B cell (primary cell): ENCODE data around the gene NT5DC2. TPM values are rescaled to one million over a fixed set of nuclear protein-coding genes. Genes with fewer than 3 reads are reported as not detected.

ENCODE experiments used
- ATAC-seq: fragments of 200-7000 bp; cut with Tn5 transposase; one replicate; pipeline ENCODE4 v1.10.0; 2021; ENCODE audit warnings: low read depth, mild to moderate bottlenecking, moderate number of reproducible peaks, moderate library complexity
- CTCF ChIA-PET: fragments of 350-600 bp; sonication (Branson Sonifier 250); formaldehyde crosslinking; loops from one replicate; lab custom pipeline; 2021; ENCODE audit warnings: antibody characterized with exemption, inconsistent platforms; lab: Charles Lee
- POLR2A ChIA-PET: fragments of 350-600 bp; sonication (Branson Sonifier 250); formaldehyde crosslinking; loops from one replicate; lab custom pipeline; 2021; ENCODE audit warnings: antibody characterized with exemption; lab: Charles Lee
- DNase-seq: peaks from one replicate; pipeline ENCODE4 v3.0.0; 2013
- H2AFZ ChIP-seq: 2 replicates; pipeline ENCODE4 v1.6.1; 2012; ENCODE audit warnings: mild to moderate bottlenecking, low read depth, low read length; ENCODE audit not compliant: insufficient read depth, poor library complexity, severe bottlenecking
- H3K27ac ChIP-seq, 2 donors: 1 replicate in 1 of 2; 2 replicates in 1 of 2; pipeline ENCODE4 v1.5.1; 2012 to 2013; ENCODE audit warnings: low read length in 2 of 2, mild to moderate bottlenecking in 2 of 2, moderate library complexity in 1 of 2
- H3K27me3 ChIP-seq, 4 experiments: fragments of 200-600 bp in 1 of 4; sonication (generic) in 1 of 4; replicated peaks in 1 of 4; 1 replicate in 2 of 4; 2 replicates in 2 of 4; pipeline versions ENCODE4 v1.6.1 to v1.7.0; 2013 to 2016; ENCODE audit warnings: low read length in 3 of 4, mild to moderate bottlenecking in 2 of 4, mixed read lengths in 1 of 4, moderate library complexity in 1 of 4; ENCODE audit not compliant: insufficient read depth in 4 of 4, control insufficient read depth in 3 of 4; ENCODE audit errors: control extremely low read depth in 1 of 4
- H3K36me3 ChIP-seq, 2 experiments: replicated peaks in 1 of 2; 1 replicate in 1 of 2; 2 replicates in 1 of 2; pipeline versions ENCODE4 v1.6.1 to v1.7.1; 2013; ENCODE audit warnings: low read length in 1 of 2; ENCODE audit not compliant: insufficient read depth in 2 of 2, control insufficient read depth in 1 of 2; ENCODE audit errors: control extremely low read depth in 1 of 2, extremely low read depth in 1 of 2
- H3K4me1 ChIP-seq, 2 donors: fragments of 200-600 bp in 1 of 2; sonication (generic) in 1 of 2; 1 replicate in 1 of 2; 2 replicates in 1 of 2; pipeline versions ENCODE4 v1.5.1 to v1.6.1; 2013 to 2017; ENCODE audit warnings: low read length in 2 of 2; ENCODE audit not compliant: control insufficient read depth in 2 of 2, insufficient read depth in 2 of 2
- H3K4me2 ChIP-seq: replicated peaks from 2 replicates; pipeline ENCODE3; 2012; ENCODE audit warnings: mild to moderate bottlenecking, low read depth, low read length; ENCODE audit not compliant: poor library complexity, severe bottlenecking
- H3K4me3 ChIP-seq, 5 experiments: fragments of 200-600 bp in 1 of 5; sonication (generic) in 1 of 5; 1 replicate in 3 of 5; 2 replicates in 2 of 5; pipeline versions ENCODE4 v1.5.1 to v1.7.0; 2011 to 2016; ENCODE audit warnings: low read length in 4 of 5, mild to moderate bottlenecking in 4 of 5, low read depth in 2 of 5, control low read depth in 1 of 5, moderate library complexity in 1 of 5; ENCODE audit not compliant: insufficient read depth in 1 of 5; ENCODE audit errors: control extremely low read depth in 1 of 5, extremely low read depth in 1 of 5
- H3K79me2 ChIP-seq: fragments of 200-600 bp; sonication (generic); one replicate; pipeline ENCODE4 v1.6.0; 2016; ENCODE audit warnings: low read length; ENCODE audit not compliant: control insufficient read depth, insufficient read depth
- H3K9ac ChIP-seq: fragments of 200-600 bp; sonication (generic); 2 replicates; pipeline ENCODE4 v1.6.1; 2017; ENCODE audit warnings: mild to moderate bottlenecking, low read length, moderate library complexity
- H3K9me3 ChIP-seq, 3 donors: one replicate each; pipeline versions ENCODE4 v1.6.1 to v1.7.1; 2013; ENCODE audit warnings: low read length in 2 of 3; ENCODE audit not compliant: control insufficient read depth in 2 of 3, insufficient read depth in 1 of 3; ENCODE audit errors: control extremely low read depth in 1 of 3
- H4K20me1 ChIP-seq: 2 replicates; pipeline ENCODE4 v1.6.0; 2012; ENCODE audit warnings: mild to moderate bottlenecking, low read length; ENCODE audit not compliant: insufficient read depth, control insufficient read depth, poor library complexity, severe bottlenecking
- H3K27ac Mint-ChIP-seq: one replicate; pipeline ENCODE4 v1.8.0; 2021; ENCODE audit warnings: mixed read lengths
- H3K27me3 Mint-ChIP-seq: one replicate; pipeline ENCODE4 v1.8.0; 2021; ENCODE audit warnings: mixed read lengths
- H3K4me1 Mint-ChIP-seq: one replicate; pipeline ENCODE4 v1.8.0; 2021; ENCODE audit warnings: mixed read lengths
- H3K4me3 Mint-ChIP-seq: one replicate; pipeline ENCODE4 v1.8.0; 2021; ENCODE audit warnings: mixed read lengths
- H3K9me3 Mint-ChIP-seq: one replicate; pipeline ENCODE4 v1.8.0; 2022; ENCODE audit warnings: mixed read lengths; ENCODE audit not compliant: insufficient read depth
- EZH2 ChIP-seq: IDR thresholded peaks from 2 replicates; pipeline ENCODE4 v1.6.1; 2012; ENCODE audit warnings: borderline replicate concordance, low read depth, mild to moderate bottlenecking, moderate library complexity, low read length; ENCODE audit not compliant: insufficient read depth, poor library complexity, severe bottlenecking
- WGBS: methylation state at CpG from one replicate; pipeline ENCODE4 v1.1.5; 2013; ENCODE audit warnings: missing lambda C conversion rate; ENCODE audit not compliant: insufficient coverage; 5-methylcytosine and 5-hydroxymethylcytosine counted together
- intact Hi-C: fragments of 100-400 bp; cut with micrococcal nuclease; formaldehyde crosslinking; loops from one replicate; pipeline ENCODE4 v1.10.0; 2022
- polyA plus RNA-seq: library from polyadenylated mRNA; depleted of rRNA; stranded (reverse); fragments of >200 nt; gene quantifications from 2 replicates; pipeline ENCODE4 v1.2.3, GENCODE V29; 2012
- total RNA-seq, 2 donors: library from RNA; stranded (reverse); fragments of 120-200 nt in 1 of 2; gene quantifications; 1 replicate in 1 of 2; 2 replicates in 1 of 2; pipeline versions ENCODE4 v1.2.3 to v1.2.4, GENCODE V29; 2013 to 2022
- TF ChIP-seq, protein P1 (sequence below): fragments of 200-600 bp; IDR thresholded peaks from one replicate; pipeline ENCODE4 v1.8.0; 2022; ENCODE audit warnings: antibody characterized with exemption, mild to moderate bottlenecking

The NT5DC2 gene
- total and polyA plus RNA-seq, 2 donors (not counting 1 experiment from before 2014, with no cell fraction given) = 11.2 to 11.9 TPM

GRCh38 chr3:52512727-52513126, 20.9 kb downstream of the NT5DC2 start:
- WGBS = 96% methylated on average over 17 of the region's 17 CpGs
- Histone ChIP-seq H3K79me2 (no peaks in the 10 kb centered on the region), H4K20me1 (no peaks in the 10 kb centered on the region), H3K36me3 (no peaks in the 10 kb centered on the region), H3K4me2 (no peak overlapping the region), H2AFZ (no peak overlapping the region), H3K27ac (no peak overlapping the region), H3K9ac (no peak overlapping the region), H3K4me3 (no peak overlapping the region), H3K9me3 (no peaks in the 10 kb centered on the region), H3K27me3 (no peaks in the 10 kb centered on the region), H3K4me1 (no peaks in the 10 kb centered on the region)
- no peak for ATAC-seq
- TF ChIP-seq, protein P1, sequence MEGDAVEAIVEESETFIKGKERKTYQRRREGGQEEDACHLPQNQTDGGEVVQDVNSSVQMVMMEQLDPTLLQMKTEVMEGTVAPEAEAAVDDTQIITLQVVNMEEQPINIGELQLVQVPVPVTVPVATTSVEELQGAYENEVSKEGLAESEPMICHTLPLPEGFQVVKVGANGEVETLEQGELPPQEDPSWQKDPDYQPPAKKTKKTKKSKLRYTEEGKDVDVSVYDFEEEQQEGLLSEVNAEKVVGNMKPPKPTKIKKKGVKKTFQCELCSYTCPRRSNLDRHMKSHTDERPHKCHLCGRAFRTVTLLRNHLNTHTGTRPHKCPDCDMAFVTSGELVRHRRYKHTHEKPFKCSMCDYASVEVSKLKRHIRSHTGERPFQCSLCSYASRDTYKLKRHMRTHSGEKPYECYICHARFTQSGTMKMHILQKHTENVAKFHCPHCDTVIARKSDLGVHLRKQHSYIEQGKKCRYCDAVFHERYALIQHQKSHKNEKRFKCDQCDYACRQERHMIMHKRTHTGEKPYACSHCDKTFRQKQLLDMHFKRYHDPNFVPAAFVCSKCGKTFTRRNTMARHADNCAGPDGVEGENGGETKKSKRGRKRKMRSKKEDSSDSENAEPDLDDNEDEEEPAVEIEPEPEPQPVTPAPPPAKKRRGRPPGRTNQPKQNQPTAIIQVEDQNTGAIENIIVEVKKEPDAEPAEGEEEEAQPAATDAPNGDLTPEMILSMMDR = no peak
- TF ChIP-seq EZH2 = no peak
- Mint-ChIP-seq H3K4me1 (no peaks in the 10 kb centered on the region), H3K4me3 (no peak overlapping the region), H3K9me3 (no peaks in the 10 kb centered on the region), H3K27ac (no peak overlapping the region), H3K27me3 (no peaks in the 10 kb centered on the region)
- POLR2A ChIA-PET = no interaction called here
- intact Hi-C loops = no loop called here
- CTCF ChIA-PET = no interaction called here
- no peak for DNase-seq

DNA sequence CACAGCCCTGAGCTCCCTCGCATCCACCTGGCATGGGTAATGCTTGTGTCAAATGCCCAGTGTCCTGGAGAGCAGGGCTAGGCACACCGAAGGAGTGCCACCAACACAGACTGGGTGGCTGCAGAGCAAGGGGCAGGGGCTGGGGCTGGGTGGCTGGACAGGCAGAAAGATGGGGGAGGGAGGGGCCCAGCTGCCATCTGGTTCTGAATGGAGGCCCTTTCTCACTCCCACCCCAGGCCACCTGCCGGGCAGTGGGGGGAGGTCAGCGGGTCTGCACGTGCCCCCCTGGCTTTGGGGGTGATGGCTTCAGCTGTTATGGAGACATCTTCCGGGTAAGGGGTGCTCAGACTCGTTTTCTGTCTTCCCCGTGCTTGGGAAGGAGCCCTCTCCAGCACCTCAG, 21.6 kb downstream of the NT5DC2 start:
- H3K9me3 Mint-ChIP-seq = no peaks in the 10 kb centered on the region
- no peak overlapping the region for H3K27ac Mint-ChIP-seq
- POLR2A ChIA-PET = no interaction called here
- Histone ChIP-seq H3K79me2 (no peaks in the 10 kb centered on the region), H4K20me1 (no peaks in the 10 kb centered on the region), H3K27ac (no peak overlapping the region), H3K4me3 (no peak overlapping the region), H3K27me3 (no peaks in the 10 kb centered on the region), H3K4me1 (no peaks in the 10 kb centered on the region), H3K4me2 (no peak overlapping the region), H3K36me3 (no peaks in the 10 kb centered on the region), H3K9ac (no peak overlapping the region), H3K9me3 (no peaks in the 10 kb centered on the region), H2AFZ (no peak overlapping the region)
- CTCF ChIA-PET = no interaction called here
- TF ChIP-seq, protein P1 = no peak
- no peak for TF ChIP-seq EZH2
- intact Hi-C loops = no loop called here
- no peaks in the 10 kb centered on the region for H3K27me3 Mint-ChIP-seq
- H3K4me3 Mint-ChIP-seq = no peak overlapping the region
- no peak for DNase-seq
- 70% methylated on average over 5 of the region's 8 CpGs for WGBS
- no peak for ATAC-seq
- no peaks in the 10 kb centered on the region for H3K4me1 Mint-ChIP-seq
